HEK293 (cell line): ENCODE measurements around the gene CACNA2D1.

ENCODE experiments used
- CTCF ChIP-seq: fragments of 450-650 bp; formaldehyde crosslinking; IDR thresholded peaks from 2 replicates; pipeline ENCODE4 v1.5.1; 2016; ENCODE audit warnings: missing biosample characterization, missing genetic modification characterization
- REST ChIP-seq: fragments of 450-650 bp; formaldehyde crosslinking; IDR thresholded peaks from 2 replicates; pipeline ENCODE4 v1.5.1; 2016; ENCODE audit warnings: missing biosample characterization, missing genetic modification characterization
- SALL2 ChIP-seq: fragments of 450-650 bp; formaldehyde crosslinking; IDR thresholded peaks from 2 replicates; pipeline ENCODE4 v1.5.0; 2017; ENCODE audit warnings: missing biosample characterization, mild to moderate bottlenecking, missing genetic modification characterization, borderline replicate concordance
- ZBTB1 ChIP-seq: fragments of 450-650 bp; formaldehyde crosslinking; IDR thresholded peaks from 2 replicates; pipeline ENCODE4 v1.5.1; 2016; ENCODE audit warnings: missing biosample characterization, missing genetic modification characterization
- ZNF140 ChIP-seq: fragments of 450-650 bp; formaldehyde crosslinking; IDR thresholded peaks from 2 replicates; pipeline ENCODE4 v1.5.1; 2016; ENCODE audit warnings: missing biosample characterization, missing genetic modification characterization
- ZNF24 ChIP-seq: fragments of 450-650 bp; formaldehyde crosslinking; IDR thresholded peaks from 2 replicates; pipeline ENCODE4 v1.5.1; 2016; ENCODE audit warnings: missing biosample characterization, missing genetic modification characterization
- ZNF48 ChIP-seq: fragments of 450-650 bp; formaldehyde crosslinking; IDR thresholded peaks from 2 replicates; pipeline ENCODE4 v1.5.1; 2016; ENCODE audit warnings: missing biosample characterization, missing genetic modification characterization
- ZNF513 ChIP-seq: fragments of 450-650 bp; IDR thresholded peaks from 2 replicates; pipeline ENCODE4 v1.5.1; 2018; ENCODE audit warnings: missing biosample characterization, missing genetic modification characterization
- ZNF530 ChIP-seq: fragments of 450-650 bp; formaldehyde crosslinking; IDR thresholded peaks from 2 replicates; pipeline ENCODE4 v1.5.1; 2016; ENCODE audit warnings: low read depth, missing biosample characterization, missing genetic modification characterization
- ZNF777 ChIP-seq: fragments of 450-650 bp; formaldehyde crosslinking; IDR thresholded peaks from 2 replicates; pipeline ENCODE4 v1.5.1; 2017; ENCODE audit warnings: missing biosample characterization, missing genetic modification characterization, borderline replicate concordance

DNA sequence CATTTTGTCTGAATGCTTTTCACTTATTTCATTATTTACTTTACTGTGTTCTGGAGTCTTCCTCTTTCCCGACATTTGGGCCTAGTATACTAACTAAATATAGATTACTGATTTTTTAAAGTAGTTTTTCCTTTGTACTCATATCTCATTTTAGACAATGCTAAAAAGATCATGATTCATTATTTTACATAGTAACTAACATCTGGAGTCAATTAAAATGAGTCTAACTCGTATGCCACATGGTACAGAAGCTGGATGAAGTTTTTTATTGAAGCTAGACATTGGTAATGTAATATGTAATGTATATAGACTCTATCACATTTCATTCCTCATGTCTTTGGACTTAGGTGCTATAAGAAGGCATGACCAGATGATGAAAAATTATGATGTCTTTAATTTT is 517.4 kb downstream of the CACNA2D1 start:
- no peak for TF ChIP-seq CTCF (tag by site-specific recombination)
- TF ChIP-seq SALL2 (tag by site-specific recombination): no peak
- TF ChIP-seq ZBTB1 (tag by site-specific recombination): no peak
- no peak for TF ChIP-seq ZNF24 (tag by site-specific recombination)
- TF ChIP-seq ZNF530 (tag by site-specific recombination): no peak
- no peak for TF ChIP-seq REST
- TF ChIP-seq ZNF777: no peak
- TF ChIP-seq ZNF140 (tag by site-specific recombination): no peak
- no peak for TF ChIP-seq ZNF513
- no peak for TF ChIP-seq ZNF48 (tag by site-specific recombination)
